HG03039 (cell line): ENCODE data around the gene ENDOV.

Experiments
- ATAC-seq: cut with Tn5 transposase; IDR thresholded peaks from one replicate; pipeline ENCODE4 v1.9.1; 2021; ENCODE audit warnings: mild to moderate bottlenecking, moderate library complexity; ENCODE audit not compliant: unreplicated experiment

Gene ENDOV

DNA sequence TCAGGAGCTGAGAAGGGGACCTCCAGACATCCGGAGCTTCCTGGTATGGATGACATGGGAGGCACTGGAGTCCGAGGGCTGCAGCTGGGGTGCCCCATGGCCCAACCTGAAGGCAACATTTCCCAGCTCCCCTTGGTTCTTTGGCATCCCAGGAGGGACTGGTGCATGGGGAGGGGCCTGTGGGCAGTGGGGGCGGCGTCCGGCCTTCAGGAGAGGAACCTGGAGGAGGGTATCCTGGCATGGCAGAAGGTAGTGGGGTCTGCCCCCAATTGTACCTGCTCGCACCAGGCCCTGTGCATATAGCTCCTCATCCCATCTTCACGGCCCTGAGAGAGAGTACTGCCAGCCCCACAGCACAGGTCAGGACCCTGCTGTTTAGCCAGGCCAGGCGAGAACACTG, 49.5 kb downstream of the ENDOV start:
- ATAC-seq: no peak

DNA sequence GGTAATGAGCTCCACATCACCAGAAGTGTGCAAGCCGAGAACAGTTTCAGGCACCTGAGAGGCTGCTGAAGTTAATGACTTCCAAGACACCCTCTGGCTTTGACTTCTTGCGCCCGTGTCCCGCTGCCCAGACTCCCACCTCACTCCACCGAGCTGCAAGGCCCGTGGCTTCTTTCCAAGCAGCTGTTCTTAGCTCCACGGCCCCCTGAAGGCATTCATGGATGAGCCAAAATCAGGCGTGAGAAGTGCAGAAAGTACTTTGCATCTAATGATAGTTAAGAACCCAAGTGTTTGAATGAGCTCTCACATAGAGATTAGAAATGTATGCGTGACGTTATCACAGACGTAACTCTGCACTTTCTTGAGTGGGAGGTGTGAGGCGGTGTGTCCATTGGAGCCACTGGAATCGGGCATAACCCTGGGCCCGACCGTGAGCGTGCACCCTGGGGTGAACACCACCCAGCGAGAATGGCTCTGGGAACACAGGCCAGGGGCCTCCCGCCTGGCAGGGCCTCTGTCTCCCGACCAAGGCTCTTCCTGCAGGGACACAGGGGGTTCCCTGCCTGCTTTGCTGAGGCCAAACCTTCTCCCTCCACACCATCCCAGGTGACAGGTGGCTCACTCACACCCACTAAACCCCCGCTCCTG, 50.5 kb downstream of the ENDOV start:
- ATAC-seq: no peak

DNA sequence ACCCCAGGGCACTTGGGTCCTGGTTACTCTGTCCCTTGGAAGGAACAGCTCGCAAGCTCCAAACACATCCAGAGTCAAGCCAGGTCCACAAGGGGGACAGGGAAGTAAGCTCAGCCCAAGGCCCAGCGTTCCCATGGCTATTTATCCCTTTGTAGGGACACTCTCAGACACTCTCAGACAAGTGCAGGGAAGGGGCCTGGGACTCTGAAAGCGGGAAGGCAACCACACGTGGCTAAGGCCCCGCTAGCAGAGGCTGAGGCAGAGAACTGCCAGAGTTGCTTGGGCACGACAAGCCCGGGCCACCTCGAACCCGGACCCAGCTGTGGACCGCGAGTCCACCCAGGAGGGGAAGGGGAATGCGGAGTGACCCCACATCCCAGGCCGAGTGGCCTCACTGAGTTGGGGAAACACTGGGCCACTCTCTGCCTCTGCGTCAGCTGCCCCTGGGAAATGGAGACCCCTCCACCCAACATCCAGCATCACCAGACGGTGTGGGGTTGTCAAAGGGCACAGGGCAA, 51.3 kb downstream of the ENDOV start:
- no peak for ATAC-seq

DNA sequence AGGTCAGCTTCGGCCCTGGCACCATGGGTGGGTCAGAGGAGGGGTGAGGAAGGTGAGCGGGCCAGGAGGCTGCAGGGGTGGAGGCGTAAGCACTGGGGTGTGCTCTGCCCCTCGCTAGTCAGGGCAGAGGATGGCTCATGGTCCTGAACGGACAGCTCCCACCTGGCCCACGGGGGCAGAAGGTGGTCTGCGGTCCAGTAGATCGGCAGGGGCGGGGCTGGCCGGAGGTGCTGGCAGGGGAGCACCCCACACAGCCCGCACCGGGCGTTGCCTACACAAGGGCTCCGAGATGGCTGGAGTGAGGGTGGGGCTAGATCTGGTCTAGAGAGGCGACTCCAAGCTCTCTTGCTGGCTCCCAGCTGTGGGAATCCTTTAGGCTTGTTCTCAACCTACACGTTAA, 53.3 kb downstream of the ENDOV start:
- ATAC-seq: no peak

DNA sequence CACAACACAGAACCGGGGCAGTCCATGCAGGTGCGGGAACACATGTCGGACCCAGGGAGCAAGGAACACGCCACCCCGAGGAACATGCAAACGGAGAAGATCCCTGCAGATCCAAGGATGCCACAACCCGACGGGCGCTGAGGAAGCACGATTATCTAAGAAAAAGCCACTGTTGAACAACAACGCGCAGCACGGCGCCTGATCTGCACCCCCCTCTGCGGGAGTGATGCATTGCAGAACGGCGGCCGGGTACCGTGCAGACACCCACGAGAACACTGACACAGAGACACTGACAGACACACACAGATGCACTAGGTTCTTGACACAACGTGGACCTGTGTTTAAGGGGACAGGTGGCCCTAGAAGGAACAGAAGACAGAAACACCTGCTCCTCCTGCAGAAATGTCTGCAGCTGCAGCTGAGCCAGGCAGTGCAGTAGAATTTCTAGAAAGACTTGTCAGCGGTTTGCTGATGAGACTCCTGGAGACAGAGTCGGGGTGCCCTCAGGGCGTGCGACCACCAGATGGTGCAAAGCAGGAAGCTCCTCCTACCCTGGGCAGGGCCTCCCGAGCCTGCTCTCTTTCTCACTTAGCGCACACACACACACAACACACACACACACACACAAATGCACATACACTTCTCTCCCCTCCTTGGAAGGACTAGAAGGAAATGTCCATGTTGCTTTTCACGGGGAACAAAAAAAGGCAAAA, 54.0 kb downstream of the ENDOV start:
- no peak for ATAC-seq

DNA sequence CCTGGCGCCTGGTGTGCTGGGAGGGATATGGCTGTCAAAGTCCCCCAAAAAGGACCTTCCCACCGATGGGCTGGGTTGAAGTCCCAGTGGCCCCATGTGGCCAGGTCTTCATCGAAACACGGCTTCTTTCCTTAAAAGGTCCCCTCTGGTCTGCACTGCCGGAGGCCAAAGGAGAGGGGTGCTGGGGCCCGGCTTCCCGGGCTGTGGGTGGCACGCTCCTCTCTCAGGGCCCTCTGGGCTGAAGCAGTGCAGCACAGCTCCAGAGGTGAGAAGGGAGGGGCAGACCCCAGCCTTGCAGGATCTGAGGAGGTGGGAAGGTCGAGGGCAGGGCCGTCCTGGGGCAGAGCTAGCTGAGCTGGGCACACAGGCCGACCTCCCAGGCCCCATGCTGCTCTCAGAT, 54.7 kb downstream of the ENDOV start:
- no peak for ATAC-seq

DNA sequence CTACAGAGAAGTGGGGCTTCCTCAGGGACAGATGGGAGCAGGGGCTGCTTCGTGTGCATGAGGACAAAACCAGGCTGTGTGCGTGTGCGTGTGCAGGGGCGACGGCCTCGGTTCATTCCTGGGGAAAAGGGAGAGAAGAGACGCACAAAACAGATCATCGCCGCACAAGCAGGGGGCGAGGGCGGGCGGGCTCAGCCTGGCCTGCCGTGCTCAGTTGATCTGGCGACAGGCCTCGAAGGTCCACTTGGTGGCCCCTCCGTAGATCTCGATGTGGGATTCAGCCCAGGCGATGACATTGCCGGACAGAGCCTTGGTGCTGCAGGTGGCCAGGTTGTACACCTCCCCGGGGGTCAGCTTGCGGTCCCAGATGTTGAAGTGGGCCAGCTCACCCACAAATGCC, 55.6 kb downstream of the ENDOV start:
- no peak for ATAC-seq

DNA sequence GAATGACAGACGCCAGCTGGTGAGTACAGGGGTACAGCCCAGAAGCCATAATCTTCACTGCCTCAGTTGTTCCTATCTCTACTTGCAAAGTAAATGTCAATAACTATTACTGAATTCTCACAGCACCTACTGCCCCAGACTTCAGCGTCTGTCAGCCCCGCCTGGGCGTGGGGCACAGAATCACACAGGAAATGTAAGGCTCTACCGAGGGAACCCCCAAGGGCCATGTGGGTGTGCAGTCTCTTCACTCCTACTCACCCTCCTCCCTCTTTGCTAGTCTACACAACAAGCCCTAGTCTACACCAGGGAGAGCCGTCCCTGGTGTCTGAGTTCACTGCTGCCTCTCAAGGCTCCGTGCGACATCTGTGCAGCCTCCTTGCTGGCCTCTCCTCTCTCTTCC, 57.0 kb downstream of the ENDOV start:
- no peak for ATAC-seq

DNA sequence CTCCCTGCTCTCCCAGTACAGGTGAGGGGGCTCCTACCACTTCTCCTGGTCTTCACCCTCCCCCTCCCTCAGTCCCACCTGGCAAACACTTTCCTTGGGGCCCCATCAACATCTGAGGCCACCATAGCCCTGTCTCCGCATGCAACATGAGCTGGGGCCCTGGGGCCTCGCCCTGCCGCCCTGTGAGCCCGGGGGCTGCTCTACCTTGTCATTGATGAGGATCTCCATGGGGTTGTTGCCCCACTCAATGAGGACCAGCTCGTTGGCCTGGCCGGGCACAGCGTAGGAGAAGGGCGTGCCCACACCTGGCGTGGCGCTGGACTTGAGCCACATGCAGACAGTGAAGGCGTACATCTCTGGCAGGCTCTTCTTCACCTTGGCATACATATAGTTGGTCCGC, 58.0 kb downstream of the ENDOV start:
- ATAC-seq: no peak

DNA sequence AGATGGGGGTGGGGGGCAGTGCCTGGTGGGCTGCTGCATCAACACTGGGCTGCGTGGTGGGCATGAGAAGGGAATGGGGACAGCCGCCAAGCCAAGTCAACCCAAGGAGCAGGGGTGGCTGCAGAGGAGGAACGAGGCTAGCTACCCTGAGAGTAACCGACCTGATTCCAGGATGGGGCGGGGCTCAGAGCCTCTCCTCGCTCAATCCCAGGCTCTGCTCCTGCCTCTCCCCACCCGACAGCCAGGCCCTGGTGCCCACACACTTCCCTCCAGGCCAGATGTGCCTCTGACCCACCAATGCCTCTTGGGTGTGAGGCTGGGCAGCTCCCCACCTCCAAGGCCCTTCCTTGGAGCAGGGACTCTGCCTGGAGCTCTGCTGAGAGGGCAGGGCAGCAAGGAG, 58.7 kb downstream of the ENDOV start:
- no peak for ATAC-seq

DNA sequence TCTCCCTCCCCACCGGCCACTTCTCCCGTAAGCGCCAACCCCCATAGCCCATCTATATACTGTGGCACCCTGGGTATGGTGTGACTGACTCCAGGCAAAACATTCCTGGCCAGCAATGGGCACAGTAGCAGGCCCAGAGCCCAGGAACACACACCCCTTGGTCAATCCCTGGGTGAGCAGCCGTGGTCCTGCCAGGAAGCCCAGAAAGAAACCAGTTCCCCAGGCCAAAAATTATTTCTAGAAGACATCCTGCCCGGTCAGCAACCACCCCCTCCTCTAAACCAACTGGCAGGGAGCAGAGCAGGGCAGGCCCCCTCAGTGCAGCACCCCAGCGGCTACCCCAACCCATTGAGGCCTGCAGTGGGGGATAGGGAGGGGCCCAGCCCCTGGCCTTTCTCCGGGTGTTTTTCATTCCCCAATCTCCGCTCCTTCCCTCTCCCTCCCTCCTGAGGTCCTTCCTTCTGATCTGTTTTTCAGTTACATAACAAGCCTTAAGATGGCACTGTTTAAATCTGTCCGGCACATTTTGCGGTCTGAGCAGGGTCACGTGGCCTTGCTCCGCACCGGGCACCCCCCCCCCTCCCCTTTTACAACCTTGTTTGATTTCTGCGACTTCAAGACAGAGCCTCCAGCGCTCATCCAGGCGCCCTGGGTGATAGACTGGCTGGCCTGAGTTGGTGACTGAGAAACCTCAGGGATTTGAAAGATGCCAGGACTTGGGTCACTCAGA, 59.4 kb downstream of the ENDOV start:
- no peak for ATAC-seq

DNA sequence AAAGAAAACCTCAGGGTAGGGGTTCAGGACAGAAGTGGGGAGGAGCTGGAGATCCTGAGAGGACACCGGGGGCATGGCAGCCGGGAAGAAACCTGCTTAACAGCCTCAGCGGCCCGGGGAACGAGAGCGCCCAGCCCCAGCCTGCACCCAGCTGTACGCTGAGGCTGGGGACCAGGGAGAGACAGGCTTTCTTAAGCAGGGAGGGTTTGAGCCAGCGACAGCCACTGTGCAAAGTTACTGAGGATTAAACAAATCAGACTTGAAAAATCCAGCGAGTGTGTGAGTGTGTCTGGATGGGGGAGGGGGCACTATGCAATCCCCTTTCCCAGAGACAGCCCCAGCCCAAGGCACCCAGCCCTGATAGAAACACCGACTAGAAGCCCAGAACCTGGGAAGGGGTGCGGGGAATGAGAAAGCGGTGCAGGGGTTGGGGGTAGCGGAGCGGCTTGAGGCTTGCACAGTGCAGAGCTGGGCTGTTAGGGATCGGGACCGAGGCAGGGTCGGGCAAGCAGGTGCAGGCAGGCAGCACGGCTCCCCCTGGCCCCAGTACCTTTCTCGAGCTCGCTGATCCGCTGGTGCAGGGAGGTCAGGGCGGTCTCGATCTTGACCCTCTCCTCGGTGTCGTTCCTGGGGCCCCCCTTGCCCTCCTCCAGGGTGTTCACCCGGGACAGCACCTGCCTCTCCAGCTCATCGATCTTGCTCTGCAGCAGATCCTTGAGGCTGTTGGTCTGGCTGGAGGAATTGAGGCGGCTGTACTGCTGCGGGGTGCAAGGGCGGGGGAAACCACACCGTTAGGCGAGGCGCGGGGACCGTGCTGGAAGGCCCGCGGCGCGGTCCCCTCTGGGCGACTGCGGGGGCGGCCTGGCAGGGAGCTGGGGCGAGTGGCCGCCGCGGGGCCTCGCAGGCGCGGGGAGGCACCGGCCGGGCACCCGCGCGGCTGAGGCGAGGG, 60.3 kb downstream of the ENDOV start:
- ATAC-seq: no peak

DNA sequence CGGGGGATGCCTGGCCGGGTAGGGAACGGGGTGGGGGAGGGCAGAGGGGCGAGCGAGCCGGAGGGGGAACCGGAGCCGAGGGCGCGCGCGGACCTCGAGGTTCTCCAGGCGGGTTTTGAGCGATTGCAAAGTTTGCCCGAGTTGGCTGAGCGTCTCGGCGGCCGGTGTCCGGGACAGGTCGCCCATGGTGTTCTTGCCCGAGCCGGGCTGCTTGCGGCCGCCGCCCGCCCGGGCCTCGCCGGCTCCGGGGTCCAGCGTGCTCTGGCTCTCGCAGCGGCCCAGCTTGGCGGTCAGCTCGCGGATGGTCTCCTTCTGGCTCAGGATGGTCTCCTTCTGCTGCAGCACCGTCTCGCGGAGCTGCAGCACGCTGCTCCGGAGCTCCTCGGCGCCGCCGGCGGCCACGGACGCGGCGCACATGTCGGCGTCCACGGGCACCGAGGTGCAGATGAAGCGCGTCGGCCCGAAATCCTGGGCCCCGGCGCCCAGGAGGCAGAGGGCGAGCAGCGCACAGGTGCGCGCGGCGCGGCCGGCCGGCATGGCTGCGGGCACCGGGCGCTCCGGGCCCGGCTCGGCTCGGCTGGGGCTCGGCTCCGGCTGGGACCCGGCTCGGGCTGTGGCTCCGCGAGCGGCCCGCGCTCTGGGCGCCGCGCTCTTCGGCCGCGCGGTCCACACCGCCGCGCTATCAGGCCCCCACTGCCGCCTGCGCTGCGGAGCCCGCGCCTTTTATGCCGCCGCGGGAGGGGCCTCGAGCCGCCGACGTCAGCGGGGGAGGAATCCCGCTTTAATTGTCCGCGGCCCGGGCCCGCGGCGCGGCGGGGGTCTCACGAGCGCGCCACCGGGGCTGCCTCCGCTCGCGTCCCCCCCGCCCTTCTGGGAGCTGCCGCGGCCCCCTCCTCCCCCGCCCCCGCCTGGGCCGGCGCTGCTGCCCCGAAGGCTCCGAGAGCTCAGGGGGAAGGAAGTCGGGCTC, 61.2 kb downstream of the ENDOV start, which contains the start of gene NPTX1:
Gene NPTX1, minus strand, starts transcription at position 698 of the 967 bp plus-strand sequence. Its CDS starts 161 bp downstream, at position 537.
- ATAC-seq: no peak

DNA sequence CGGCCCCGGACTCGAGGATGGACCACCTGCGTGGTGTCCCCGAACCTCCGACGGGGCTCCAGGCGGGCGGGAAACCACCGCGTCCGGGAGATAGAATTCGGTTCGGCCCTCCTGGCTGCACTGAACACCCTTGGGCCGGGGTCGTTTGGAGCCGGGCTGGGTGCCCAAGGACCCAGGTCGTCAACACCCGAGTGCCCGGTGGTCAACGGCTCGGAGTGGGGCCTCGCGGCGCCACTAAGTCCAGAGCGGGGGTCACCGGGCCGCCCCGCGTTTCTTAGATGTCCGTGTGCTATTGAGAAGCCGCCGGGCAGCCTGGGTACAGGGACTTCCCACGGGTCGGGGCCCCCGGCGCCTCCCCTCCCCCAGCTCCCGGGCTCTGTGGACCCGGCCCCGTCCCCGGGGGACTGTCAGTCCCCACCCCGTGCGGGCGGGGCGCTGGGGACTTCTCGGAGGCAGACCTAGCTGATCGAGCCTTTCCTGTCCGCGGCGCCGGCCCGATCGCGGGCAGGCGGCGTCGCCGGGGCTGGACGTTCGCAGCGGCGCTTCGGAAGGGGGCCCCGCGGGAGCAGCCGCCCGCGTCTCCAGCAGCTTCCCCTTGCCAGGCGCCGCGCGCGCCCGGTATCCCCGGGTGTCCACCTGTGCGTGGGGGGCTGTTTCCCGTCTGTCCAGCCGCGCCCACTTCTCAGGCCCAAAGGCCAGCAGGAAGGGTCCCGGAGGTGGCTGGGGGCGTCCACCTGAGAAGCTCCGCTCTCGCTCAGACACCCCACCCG, 62.1 kb downstream of the ENDOV start:
- no peak for ATAC-seq

DNA sequence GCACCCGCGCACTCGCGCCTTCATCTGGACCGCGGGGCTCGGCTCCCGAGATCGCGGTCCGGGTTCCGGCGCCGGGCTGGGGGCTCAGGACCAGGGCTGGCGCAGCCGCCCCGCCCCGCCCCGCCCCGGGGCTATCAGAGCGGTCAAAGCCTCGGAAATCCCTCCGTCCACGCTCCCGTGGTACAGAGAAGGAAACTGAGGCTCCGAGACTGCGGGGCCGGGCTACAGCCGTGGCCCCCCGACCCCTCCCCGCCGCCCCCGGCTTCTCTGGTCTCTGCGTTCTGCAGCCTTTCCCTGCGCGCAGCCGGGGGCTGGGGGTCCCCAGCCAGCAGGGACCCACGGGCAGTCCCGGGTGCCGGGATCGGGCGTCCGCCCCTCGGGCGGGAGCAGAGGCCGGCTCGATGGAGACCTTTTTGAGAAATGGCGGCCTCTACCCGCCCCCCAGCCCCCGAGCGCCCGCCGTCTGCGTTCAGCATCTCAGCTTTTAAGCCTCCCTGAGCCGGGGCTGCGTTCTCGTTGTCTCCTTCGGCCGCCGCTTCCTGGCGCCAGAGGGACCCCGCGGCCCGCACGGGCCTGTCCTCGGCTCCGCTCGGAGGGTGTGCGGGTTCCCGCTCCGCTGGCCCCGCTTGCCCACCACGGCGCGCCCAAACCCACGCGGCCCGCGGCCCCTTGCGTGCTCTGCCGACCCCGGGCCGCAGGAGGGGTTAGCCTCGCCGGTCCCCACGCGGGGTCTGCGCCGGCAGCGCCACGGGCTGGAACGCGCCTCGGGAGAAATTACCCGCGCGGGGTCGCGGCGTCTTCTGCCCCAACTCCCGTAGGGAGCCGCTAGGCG, 62.9 kb downstream of the ENDOV start:
- ATAC-seq: no peak

DNA sequence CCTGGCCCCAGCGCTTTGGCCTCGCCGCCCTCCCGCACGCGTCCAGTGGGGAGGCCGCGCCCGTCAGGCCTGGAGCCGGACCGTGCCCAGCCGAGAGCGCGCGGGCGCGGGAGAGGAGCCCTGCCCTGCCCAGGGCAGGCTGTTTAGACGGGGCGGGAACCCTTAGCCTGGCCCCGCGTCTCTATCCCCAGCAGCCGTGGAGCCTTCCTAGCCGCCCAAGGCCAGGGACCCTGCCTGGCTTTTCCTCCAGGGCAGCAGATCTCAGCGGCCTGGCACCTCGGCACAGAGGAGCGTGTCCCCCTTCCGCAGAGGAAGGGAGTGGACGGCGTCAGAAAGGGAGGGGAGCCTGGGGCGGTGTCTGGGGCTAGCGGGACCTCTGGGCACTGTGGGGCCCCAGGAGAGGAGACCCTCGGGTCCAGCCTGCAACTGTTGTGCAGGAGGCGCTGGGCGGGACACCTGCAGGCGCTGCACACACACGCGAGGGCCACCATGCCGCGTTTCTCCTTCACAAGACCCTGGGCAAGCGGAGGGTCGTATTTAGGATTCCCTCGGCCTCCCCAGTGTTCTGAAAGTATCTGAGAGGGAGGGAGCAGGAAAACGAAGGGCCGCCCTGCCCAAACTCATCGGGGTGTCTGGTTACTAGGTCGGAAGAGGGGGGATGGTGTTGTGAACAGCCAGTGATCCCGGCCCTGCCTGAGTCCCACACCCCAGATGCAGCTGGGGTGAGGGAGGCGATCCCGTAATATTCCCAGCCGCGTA, 63.7 kb downstream of the ENDOV start:
- no peak for ATAC-seq

DNA sequence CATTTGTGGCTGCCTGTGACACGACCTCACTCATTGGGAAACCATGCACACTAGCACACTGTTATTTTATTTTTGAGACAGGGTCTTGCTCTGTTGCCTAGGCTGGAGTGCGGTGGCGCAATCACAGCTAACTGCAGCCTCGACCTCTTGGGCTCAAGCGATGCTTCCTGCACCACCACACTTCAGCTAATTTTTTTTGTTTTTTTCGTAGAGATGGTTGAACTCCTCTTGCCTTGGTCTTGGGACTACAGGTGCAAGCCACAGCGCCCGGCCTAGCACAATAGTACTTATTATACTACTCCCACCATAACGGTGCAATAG, 64.2 kb downstream of the ENDOV start:
- ATAC-seq: no peak
